Caco-2 (cell line): ENCODE results near the gene RPL31. TPM values are rescaled to one million over a fixed set of nuclear protein-coding genes. Genes with fewer than 3 reads are reported as not detected.

Source experiments
- BruUV-seq: library from RNA; stranded (reverse); fragments of 400-500 nt; replicated peaks from 2 replicates; lab custom pipeline; 2021; lab: Mats Ljungman, UMichigan
- CTCF ChIA-PET: fragments of 300-600 bp; sonication (Branson Sonifier 250); formaldehyde crosslinking; loops from one replicate; lab custom pipeline; 2022; ENCODE audit warnings: antibody characterized with exemption; lab: Charles Lee
- POLR2A ChIA-PET: fragments of 300-600 bp; sonication (Branson Sonifier 250); formaldehyde crosslinking; loops from one replicate; lab custom pipeline; 2022; ENCODE audit warnings: antibody characterized with exemption; lab: Charles Lee
- DNase-seq, 2 experiments: peaks; one replicate each; pipeline versions ENCODE4 v3.0.0 to v3.0.0-alpha.2; 2020 to 2022
- H3K27me3 ChIP-seq: replicated peaks from 2 replicates; pipeline ENCODE4 v1.6.0; 2011; ENCODE audit warnings: low read length; ENCODE audit not compliant: control insufficient read depth, insufficient read depth
- H3K36me3 ChIP-seq: 2 replicates; pipeline ENCODE4 v1.5.1; 2011; ENCODE audit warnings: low read length; ENCODE audit not compliant: control insufficient read depth, insufficient read depth
- H3K4me1 ChIP-seq: fragments of 250-450 bp; sonication (Bioruptor Pico); 2 replicates; pipeline ENCODE4 v1.5.1; 2020; ENCODE audit warnings: mild to moderate bottlenecking
- H3K4me3 ChIP-seq: 2 replicates; pipeline ENCODE4 v1.5.1; 2011; ENCODE audit warnings: low read depth, mild to moderate bottlenecking, control low read depth, low read length
- H3K9me3 ChIP-seq: fragments of 250-450 bp; sonication (Bioruptor Pico); 2 replicates; pipeline ENCODE4 v1.5.1; 2020; ENCODE audit warnings: mild to moderate bottlenecking, moderate library complexity
- H3K27ac Mint-ChIP-seq: one replicate; pipeline ENCODE4 v1.8.0; 2022; ENCODE audit warnings: mixed read lengths; ENCODE audit not compliant: unreplicated experiment
- H3K27me3 Mint-ChIP-seq: one replicate; pipeline ENCODE4 v1.8.0; 2022; ENCODE audit warnings: mixed read lengths; ENCODE audit not compliant: insufficient read depth, unreplicated experiment
- H3K36me3 Mint-ChIP-seq: one replicate; pipeline ENCODE4 v1.8.0; 2022; ENCODE audit warnings: mild to moderate bottlenecking, mixed read lengths; ENCODE audit not compliant: insufficient read depth, unreplicated experiment
- H3K4me1 Mint-ChIP-seq: one replicate; pipeline ENCODE4 v1.8.0; 2022; ENCODE audit warnings: low read depth, mixed read lengths; ENCODE audit not compliant: unreplicated experiment
- H3K4me3 Mint-ChIP-seq: one replicate; pipeline ENCODE4 v1.8.0; 2022; ENCODE audit warnings: mild to moderate bottlenecking, moderate library complexity, mixed read lengths; ENCODE audit not compliant: unreplicated experiment
- H3K9me3 Mint-ChIP-seq: one replicate; pipeline ENCODE4 v1.8.0; 2022; ENCODE audit warnings: mixed read lengths; ENCODE audit not compliant: unreplicated experiment
- CTCF ChIP-seq, 2 experiments: fragments of 200-600 bp in 1 of 2; IDR thresholded peaks; 1 replicate in 1 of 2; 2 replicates in 1 of 2; pipeline versions ENCODE4 v1.5.1 to v1.8.0; 2011 to 2022; ENCODE audit warnings: antibody characterized with exemption in 1 of 2, control low read depth in 1 of 2, inconsistent platforms in 1 of 2, low read depth in 1 of 2, low read length in 1 of 2, mild to moderate bottlenecking in 1 of 2, moderate library complexity in 1 of 2; ENCODE audit not compliant: insufficient read depth in 1 of 2, severe bottlenecking in 1 of 2, unreplicated experiment in 1 of 2
- intact Hi-C: fragments of 100-400 bp; cut with micrococcal nuclease; formaldehyde crosslinking; loops from one replicate; pipeline ENCODE4 v1.10.0; 2022; ENCODE audit not compliant: unreplicated experiment
- total RNA-seq: library from RNA; stranded (reverse); gene quantifications from 2 replicates; pipeline ENCODE4 v1.2.3, GENCODE V29; 2022

The RPL31 gene
- total RNA-seq, 1 experiment from 2014 or later: 2,026 TPM

GRCh38 chr2:101017371-101017770 is 15.3 kb downstream of the RPL31 start:
- Histone ChIP-seq H3K27me3 (no peaks in the 10 kb centered on the region), H3K4me3 (no peak overlapping the region), H3K4me1 (no peaks in the 10 kb centered on the region), H3K9me3 (0 out of 2 replicates have a peak, but pooled peaks cover 4% of the 10 kb centered on the region), H3K36me3 (peaks cover 4% of the 10 kb centered on the region)
- CTCF ChIA-PET: no interaction called here
- TF ChIP-seq CTCF (IDR thresholded peaks at IDR 0.05; ENCODE audit: insufficient read depth in 1 of 2, low read depth in 1 of 2, low read length in 1 of 2, severe bottlenecking in 1 of 2, unreplicated experiment in 1 of 2): no peak
- POLR2A ChIA-PET: no interaction called here
- no TSS peak for BruUV-seq
- no peaks in the 10 kb centered on the region for H3K9me3 Mint-ChIP-seq
- no peaks in the 10 kb centered on the region for H3K27me3 Mint-ChIP-seq
- DNase-seq: no peak
- no peak overlapping the region for H3K4me3 Mint-ChIP-seq
- peaks cover 29% of the 10 kb centered on the region for H3K36me3 Mint-ChIP-seq
- H3K4me1 Mint-ChIP-seq: peaks cover 6% of the 10 kb centered on the region
- no peak overlapping the region for H3K27ac Mint-ChIP-seq
- intact Hi-C loops: no loop called here

DNA sequence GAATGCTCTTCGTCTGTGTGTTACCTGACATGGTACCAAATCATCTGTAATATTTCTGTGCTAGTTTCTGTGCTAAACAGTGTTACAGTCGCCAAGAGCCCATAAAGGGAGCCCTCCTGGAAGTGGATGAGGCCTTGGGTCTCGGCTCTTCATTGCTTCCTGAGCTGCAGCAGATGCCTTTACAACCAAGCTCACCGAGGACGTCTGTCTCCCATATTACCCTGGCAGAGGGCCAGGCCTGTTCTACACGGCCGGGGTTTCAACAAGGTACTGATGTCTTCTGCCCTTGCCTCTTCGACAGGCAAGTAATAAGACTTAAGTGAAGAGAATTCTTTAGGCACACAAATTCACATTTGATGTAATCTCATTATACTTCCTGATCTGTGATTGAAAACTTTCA is 16.8 kb downstream of the RPL31 start:
- Histone ChIP-seq H3K4me1 (no peaks in the 10 kb centered on the region), H3K36me3 (peaks cover 4% of the 10 kb centered on the region), H3K27me3 (no peaks in the 10 kb centered on the region), H3K9me3 (0 out of 2 replicates have a peak, but pooled peaks cover 4% of the 10 kb centered on the region), H3K4me3 (no peak overlapping the region)
- no peak overlapping the region for H3K27ac Mint-ChIP-seq
- ChIA-PET POLR2A (no interaction called here), CTCF (no interaction called here)
- no peaks in the 10 kb centered on the region for H3K4me1 Mint-ChIP-seq
- DNase-seq: no peak
- no peak for TF ChIP-seq CTCF (IDR thresholded peaks at IDR 0.05; ENCODE audit: insufficient read depth in 1 of 2, low read depth in 1 of 2, low read length in 1 of 2, severe bottlenecking in 1 of 2, unreplicated experiment in 1 of 2)
- no peaks in the 10 kb centered on the region for H3K27me3 Mint-ChIP-seq
- H3K4me3 Mint-ChIP-seq: no peak overlapping the region
- no peaks in the 10 kb centered on the region for H3K9me3 Mint-ChIP-seq
- no TSS peak for BruUV-seq
- intact Hi-C loops: no loop called here
- peaks cover 21% of the 10 kb centered on the region for H3K36me3 Mint-ChIP-seq

DNA sequence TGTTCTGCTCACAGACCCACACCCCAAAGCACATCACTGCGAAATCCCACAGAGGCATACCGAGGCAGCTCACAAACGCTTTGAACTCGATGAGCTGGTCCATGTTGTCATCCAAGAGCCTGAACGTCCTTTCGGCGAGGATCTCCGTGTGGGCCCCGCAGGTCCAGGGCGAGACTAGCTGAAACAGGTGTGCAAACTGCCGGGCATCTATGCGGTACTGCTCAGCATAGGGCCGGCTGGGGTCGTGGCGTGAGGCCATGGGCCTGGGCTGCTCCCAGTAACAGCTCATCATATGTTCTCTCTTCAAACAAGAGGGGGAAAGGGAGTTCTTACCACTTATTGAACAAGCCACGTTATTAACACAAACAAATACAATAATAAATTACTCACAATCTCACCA is 20.1 kb downstream of the RPL31 start:
- H3K27me3 ChIP-seq: no peaks in the 10 kb centered on the region
- H3K9me3 Mint-ChIP-seq: no peaks in the 10 kb centered on the region
- H3K36me3 Mint-ChIP-seq: peaks cover 32% of the 10 kb centered on the region
- H3K4me3 ChIP-seq: no peak overlapping the region
- intact Hi-C loops: no loop called here
- H3K9me3 ChIP-seq: no peaks in the 10 kb centered on the region
- POLR2A ChIA-PET: no interaction called here
- DNase-seq: no peak
- BruUV-seq: no TSS peak
- no peaks in the 10 kb centered on the region; the same call in none of the 2 replicates for H3K36me3 ChIP-seq
- no peak overlapping the region for H3K27ac Mint-ChIP-seq
- no peak for TF ChIP-seq CTCF (IDR thresholded peaks at IDR 0.05; ENCODE audit: insufficient read depth in 1 of 2, low read depth in 1 of 2, low read length in 1 of 2, severe bottlenecking in 1 of 2, unreplicated experiment in 1 of 2)
- no peaks in the 10 kb centered on the region for H3K27me3 Mint-ChIP-seq
- no peaks in the 10 kb centered on the region for H3K4me1 Mint-ChIP-seq
- H3K4me3 Mint-ChIP-seq: no peak overlapping the region
- CTCF ChIA-PET: no interaction called here
- H3K4me1 ChIP-seq: peaks cover 12% of the 10 kb centered on the region; the same call in 1 of the 2 replicates
